IMR-90 (cell line): Measurements from ENCODE around the gene IL19. TPM values are rescaled to one million over a fixed set of nuclear protein-coding genes. Genes with fewer than 3 reads are reported as not detected.
A peak's percentile ranks its signal among the peaks of the same experiment; 100 is the strongest.

Experiments used
- ATAC-seq: fragments of 200-7000 bp; cut with Tn5 transposase; 2 replicates; pipeline ENCODE4 v1.9.1; 2020; ENCODE audit warnings: low read depth, mild to moderate bottlenecking, moderate library complexity
- BruUV-seq: library from RNA; stranded (reverse); fragments of 400-500 nt; replicated peaks from 2 replicates; lab custom pipeline; 2021; lab: Mats Ljungman, UMichigan
- CTCF ChIA-PET: fragments of 300-600 bp; formaldehyde crosslinking; extraction: SDS; loops from one replicate; lab custom pipeline; 2021; ENCODE audit warnings: antibody characterized with exemption; lab: Yijun Ruan, JAX
- POLR2A ChIA-PET: fragments of 300-600 bp; sonication (Branson Sonifier 250); formaldehyde crosslinking; loops from one replicate; lab custom pipeline; 2022; ENCODE audit warnings: antibody characterized with exemption; ENCODE audit not compliant: unreplicated experiment; lab: Charles Lee
- DNase-seq: peaks from one replicate; pipeline ENCODE4 v3.0.0; 2013
- H2AFZ ChIP-seq: replicated peaks from 2 replicates; pipeline ENCODE3; 2013; ENCODE audit warnings: low read length, mild to moderate bottlenecking; ENCODE audit not compliant: poor library complexity
- H2AK5ac ChIP-seq: 2 replicates; pipeline ENCODE4 v1.6.1; 2013; ENCODE audit warnings: low read depth, low read length, inconsistent platforms
- H2AK9ac ChIP-seq: replicated peaks from 2 replicates; pipeline ENCODE3; 2013; ENCODE audit warnings: mild to moderate bottlenecking, low read depth, low read length, moderate library complexity; ENCODE audit not compliant: poor library complexity
- H2BK120ac ChIP-seq: 2 replicates; pipeline ENCODE4 v1.6.1; 2013; ENCODE audit warnings: low read depth, low read length, inconsistent platforms
- H2BK15ac ChIP-seq: 3 replicates; pipeline ENCODE4 v1.6.1; 2013; ENCODE audit warnings: low read depth, low read length, inconsistent platforms
- H2BK20ac ChIP-seq: 2 replicates; pipeline ENCODE4 v1.6.1; 2013; ENCODE audit warnings: low read depth, mild to moderate bottlenecking, inconsistent platforms, low read length, moderate library complexity
- H2BK5ac ChIP-seq: 2 replicates; pipeline ENCODE4 v1.6.1; 2013; ENCODE audit warnings: mild to moderate bottlenecking, low read depth, low read length, inconsistent platforms; ENCODE audit not compliant: poor library complexity, severe bottlenecking
- H3K14ac ChIP-seq: replicated peaks from 2 replicates; pipeline ENCODE4 v1.6.1; 2013; ENCODE audit warnings: low read depth, low read length, inconsistent platforms
- H3K18ac ChIP-seq: 2 replicates; pipeline ENCODE4 v1.6.1; 2013; ENCODE audit warnings: low read depth, low read length, control low read depth
- H3K23ac ChIP-seq: 2 replicates; pipeline ENCODE4 v1.6.1; 2013; ENCODE audit warnings: low read depth, low read length, inconsistent platforms
- H3K27ac ChIP-seq: 2 replicates; pipeline ENCODE4 v1.5.1; 2013; ENCODE audit warnings: mild to moderate bottlenecking, control low read depth, low read length; ENCODE audit not compliant: insufficient read depth
- H3K27me3 ChIP-seq: 2 replicates; pipeline ENCODE4 v1.6.1; 2013; ENCODE audit warnings: low read length; ENCODE audit not compliant: control insufficient read depth, insufficient read depth
- H3K36me3 ChIP-seq: 2 replicates; pipeline ENCODE4 v1.6.1; 2013; ENCODE audit warnings: low read length, mixed read lengths; ENCODE audit not compliant: control insufficient read depth, insufficient read depth
- H3K4ac ChIP-seq: 2 replicates; pipeline ENCODE4 v1.6.1; 2013; ENCODE audit warnings: low read depth, low read length, inconsistent platforms
- H3K4me1 ChIP-seq: 2 replicates; pipeline ENCODE4 v1.6.1; 2013; ENCODE audit warnings: low read length, mixed read lengths; ENCODE audit not compliant: control insufficient read depth, insufficient read depth
- H3K4me2 ChIP-seq: 2 replicates; pipeline ENCODE4 v1.6.1; 2013; ENCODE audit warnings: low read depth, mild to moderate bottlenecking, control low read depth, low read length, moderate library complexity
- H3K4me3 ChIP-seq: 2 replicates; pipeline ENCODE4 v1.5.1; 2013; ENCODE audit warnings: low read depth, mild to moderate bottlenecking, control low read depth, low read length, moderate library complexity; ENCODE audit not compliant: insufficient read depth
- H3K56ac ChIP-seq: 2 replicates; pipeline ENCODE4 v1.6.1; 2013; ENCODE audit warnings: low read length, inconsistent platforms; ENCODE audit not compliant: insufficient read depth; ENCODE audit errors: extremely low read depth
- H3K79me1 ChIP-seq, 2 experiments: 2 replicates each; pipeline ENCODE4 v1.6.1; 2013; ENCODE audit warnings: low read length in 2 of 2, inconsistent platforms in 1 of 2, low read depth in 1 of 2
- H3K9ac ChIP-seq: 2 replicates; pipeline ENCODE4 v1.6.1; 2013; ENCODE audit warnings: low read depth, low read length, control low read depth
- H3K9me1 ChIP-seq: 2 replicates; pipeline ENCODE4 v1.6.1; 2013; ENCODE audit warnings: low read length, inconsistent platforms; ENCODE audit not compliant: insufficient read depth
- H3K9me3 ChIP-seq: 2 replicates; pipeline ENCODE4 v1.6.1; 2013; ENCODE audit warnings: low read length; ENCODE audit not compliant: control insufficient read depth, insufficient read depth
- H4K20me1 ChIP-seq: 2 replicates; pipeline ENCODE4 v1.6.1; 2013; ENCODE audit warnings: low read length, inconsistent platforms; ENCODE audit not compliant: insufficient read depth
- H4K5ac ChIP-seq: 2 replicates; pipeline ENCODE4 v1.6.1; 2013; ENCODE audit warnings: mild to moderate bottlenecking, low read depth, low read length, control low read depth
- H4K8ac ChIP-seq, 2 experiments: 2 replicates each; pipeline ENCODE4 v1.6.1; 2013; ENCODE audit warnings: low read depth in 2 of 2, low read length in 2 of 2, control low read depth in 1 of 2, inconsistent platforms in 1 of 2
- H4K91ac ChIP-seq: 2 replicates; pipeline ENCODE4 v1.6.1; 2013; ENCODE audit warnings: low read depth, low read length, inconsistent platforms; ENCODE audit not compliant: insufficient read depth
- BHLHE40 ChIP-seq: fragments of 150-350 bp; IDR thresholded peaks from 2 replicates; pipeline ENCODE4 v1.6.1; 2016; ENCODE audit warnings: mild to moderate bottlenecking, low read depth, low read length
- CHD1 ChIP-seq: IDR thresholded peaks from 2 replicates; pipeline ENCODE4 v1.6.1; 2012; ENCODE audit warnings: low read depth, low read length, improper control_type of control experiment
- CTCF ChIP-seq: conservative IDR thresholded peaks from 2 replicates; pipeline ENCODE4 v1.5.1; 2012; ENCODE audit warnings: mild to moderate bottlenecking, low read depth, low read length, improper control_type of control experiment
- MAFK ChIP-seq: IDR thresholded peaks from 2 replicates; pipeline ENCODE4 v1.6.1; 2012; ENCODE audit warnings: low read depth, low read length, improper control_type of control experiment
- NFE2L2 ChIP-seq: fragments of 150-350 bp; IDR thresholded peaks from 2 replicates; pipeline ENCODE4 v1.6.1; 2016; ENCODE audit warnings: low read depth, mild to moderate bottlenecking, low read length
- RCOR1 ChIP-seq: IDR thresholded peaks from 2 replicates; pipeline ENCODE4 v1.6.1; 2012; ENCODE audit warnings: mild to moderate bottlenecking, low read length, improper control_type of control experiment; ENCODE audit not compliant: insufficient replicate concordance
- WGBS, 2 experiments: methylation state at CpG; one replicate each; pipeline versions ENCODE4 v1.1.5 to v1.1.7; 2013; ENCODE audit warnings: missing lambda C conversion rate in 2 of 2; ENCODE audit not compliant: insufficient read length in 1 of 2; ENCODE audit errors: extremely low coverage in 2 of 2; 5-methylcytosine and 5-hydroxymethylcytosine counted together
- dilution Hi-C: fragments of 300-500 bp; cut with HindIII; formaldehyde crosslinking; loops from one replicate; pipeline ENCODE4 v1.14.3; 2018; ENCODE audit warnings: low sequenced_read_pairs; ENCODE audit not compliant: unreplicated experiment
- in situ Hi-C: fragments of 300-500 bp; cut with MboI; formaldehyde crosslinking; loops from 3 replicates; pipeline ENCODE4 v1.14.3; 2019; ENCODE audit warnings: low sequenced_read_pairs, inconsistent platforms, mixed read lengths
- intact Hi-C: fragments of 100-400 bp; cut with micrococcal nuclease; formaldehyde crosslinking; loops from 2 replicates; pipeline ENCODE4 v1.10.0; 2022
- polyA plus RNA-seq, 3 experiments: library from polyadenylated mRNA; depleted of rRNA; stranded (reverse); fragments of >200 nt; gene quantifications; 2 replicates each; pipeline ENCODE4 v1.2.3, GENCODE V29; 2012; ENCODE audit warnings: low replicate concordance in 1 of 3
- total RNA-seq: library from RNA; depleted of rRNA; stranded (reverse); fragments of >200 nt; gene quantifications from 2 replicates; pipeline ENCODE4 v1.2.3, GENCODE V29; 2012

IL19 gene
- total and polyA plus RNA-seq, 2 of the 4 experiments (the other 2 are of a cell fraction): not detected

- BruUV-seq: no TSS peak
- WGBS, 2 experiments: no CpG with 5 or more reads among the region's 1 CpG
- in situ Hi-C loops (no loop called here), intact Hi-C loops (no loop called here), dilution Hi-C loops (no loop called here)
- H3K56ac ChIP-seq: no peak overlapping the region
- no peak overlapping the region for H2AK9ac ChIP-seq
- ChIA-PET CTCF (interaction anchor here (0.6 to 1.4 kb wide), 3 partner anchors 10 to 235 kb away, joined by 4 to 5 read pairs (median 4); no protein-coding TSS in a partner anchor), POLR2A (interaction anchor here (0.6 to 0.7 kb wide), 2 partner anchors 41 to 112 kb away, joined by 9 read pairs; no protein-coding TSS in a partner anchor)
- no peak overlapping the region for H2BK120ac ChIP-seq
- no peak for TF ChIP-seq RCOR1
- TF ChIP-seq BHLHE40: no peak
- TF ChIP-seq NFE2L2: no peak
- no peak for TF ChIP-seq CTCF
- TF ChIP-seq MAFK: no peak
- TF ChIP-seq CHD1: no peak
- no peak overlapping the region for H2AFZ ChIP-seq
- H3K9me1 ChIP-seq: peaks cover 20% of the 10 kb centered on the region; the same call in 1 of the 2 replicates
- no peak overlapping the region for H3K27ac ChIP-seq
- H2AK5ac ChIP-seq: no peak overlapping the region
- H3K4me1 ChIP-seq: peaks cover 3% of the 10 kb centered on the region
- H3K9me3 ChIP-seq: no peaks in the 10 kb centered on the region
- H3K4ac ChIP-seq: no peak overlapping the region
- H4K5ac ChIP-seq: no peak overlapping the region
- H3K14ac ChIP-seq: no peak overlapping the region
- no peak overlapping the region for H3K18ac ChIP-seq
- 0 out of 2 replicates have a peak overlapping the region, but pooled peaks have one; percentile 10 for H3K23ac ChIP-seq
- DNase-seq (no peak), ATAC-seq (no peak)
- H3K27me3 ChIP-seq: no peaks in the 10 kb centered on the region
- H2BK5ac ChIP-seq: no peak overlapping the region
- H3K4me3 ChIP-seq: no peak overlapping the region
- no peaks in the 10 kb centered on the region for H3K79me1 ChIP-seq
- no peak overlapping the region for H3K9ac ChIP-seq
- no peak overlapping the region for H3K4me2 ChIP-seq
- no peaks in the 10 kb centered on the region for H4K20me1 ChIP-seq
- H2BK20ac ChIP-seq: no peak overlapping the region
- no peak overlapping the region for H4K8ac ChIP-seq
- no peaks in the 10 kb centered on the region for H3K36me3 ChIP-seq
- H4K91ac ChIP-seq: no peak overlapping the region
- H2BK15ac ChIP-seq: no peak overlapping the region
Measured at GRCh38 chr1:206745301-206745700, 25.3 kb upstream of the IL19 start.
